Activated T-cell treated with anti-CD3 and anti-CD28 coated beads for 24 hours (primary cell): ENCODE measurements around the gene TTC33.
"Not testable (repeated sequence)": the region's sequence is repeated elsewhere in the genome, so short reads cannot be mapped to it uniquely, and the experiment has no call there.

Experiments used
- DNase-seq: peaks from one replicate; pipeline ENCODE4 v3.0.0-alpha.2; 2020; ENCODE audit warnings: low read depth

The TTC33 gene

DNA sequence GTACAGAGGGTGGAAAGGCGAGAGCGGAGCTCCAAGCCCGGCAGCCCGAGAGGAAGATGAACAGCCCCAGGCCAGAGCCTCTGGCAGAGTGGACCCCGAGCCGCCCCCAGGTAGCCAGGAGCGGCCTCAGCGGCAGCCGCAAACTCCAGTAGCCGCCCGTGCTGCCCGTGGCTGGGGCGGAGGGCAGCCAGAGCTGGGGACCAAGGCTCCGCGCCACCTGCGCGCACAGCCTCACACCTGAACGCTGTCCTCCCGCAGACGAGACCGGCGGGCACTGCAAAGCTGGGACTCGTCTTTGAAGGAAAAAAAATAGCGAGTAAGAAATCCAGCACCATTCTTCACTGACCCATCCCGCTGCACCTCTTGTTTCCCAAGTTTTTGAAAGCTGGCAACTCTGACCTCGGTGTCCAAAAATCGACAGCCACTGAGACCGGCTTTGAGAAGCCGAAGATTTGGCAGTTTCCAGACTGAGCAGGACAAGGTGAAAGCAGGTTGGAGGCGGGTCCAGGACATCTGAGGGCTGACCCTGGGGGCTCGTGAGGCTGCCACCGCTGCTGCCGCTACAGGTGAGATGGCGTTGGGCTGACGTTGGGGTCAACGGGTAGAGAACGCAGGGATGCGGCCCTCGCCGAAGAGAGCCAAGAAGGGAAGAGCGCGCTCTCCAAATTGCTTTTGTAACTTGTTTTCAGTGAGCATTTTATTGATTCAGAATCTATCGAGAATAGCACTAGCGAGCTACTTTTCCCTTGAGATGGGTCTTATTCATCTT lies 75.7 kb downstream of the TTC33 start, which contains the start of gene PTGER4:
Gene PTGER4, plus strand, starts transcription at position 3 of the 769 bp plus-strand sequence. CDS start 1,079 bp downstream, outside the sequence.
- DNase-seq: no peak

DNA sequence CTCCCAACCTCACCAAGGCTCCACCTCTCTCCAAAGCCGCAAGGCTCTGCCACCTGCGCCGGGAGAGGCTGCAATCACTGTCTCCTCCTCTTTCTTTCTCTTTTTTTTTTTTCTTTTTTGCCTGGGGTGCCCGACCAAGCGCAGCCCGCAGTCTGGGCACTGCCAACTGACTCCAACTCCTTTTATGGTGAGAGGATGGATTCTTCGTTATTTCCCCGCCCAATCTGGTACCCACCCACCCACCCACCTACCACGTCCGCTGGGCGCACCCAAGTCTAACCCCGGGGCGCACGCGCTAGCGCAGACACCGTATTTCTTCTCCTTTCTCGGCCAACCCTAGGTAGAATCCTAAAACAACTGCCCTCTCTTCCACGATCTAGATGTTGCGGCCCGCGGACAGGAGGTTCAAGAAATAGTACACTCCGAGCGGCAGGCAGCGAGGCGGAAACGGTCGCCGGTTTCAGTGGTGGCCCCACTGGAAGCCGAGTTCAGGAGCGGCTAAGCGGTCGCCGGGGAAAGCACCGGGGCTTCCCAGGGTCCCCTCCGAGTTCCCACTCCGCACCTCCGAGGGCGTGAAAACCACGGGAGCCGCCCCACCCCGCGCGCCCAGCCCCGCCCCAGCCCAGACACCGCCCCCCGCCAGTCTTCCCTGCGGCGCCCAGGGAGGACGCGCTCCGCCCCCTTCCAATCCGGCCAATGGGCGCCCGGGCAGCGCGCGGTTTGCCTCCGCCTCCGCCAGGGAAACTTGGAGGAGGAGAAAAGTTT lies 76.4 kb downstream of the TTC33 start:
- peak; percentile 89 for DNase-seq

DNA sequence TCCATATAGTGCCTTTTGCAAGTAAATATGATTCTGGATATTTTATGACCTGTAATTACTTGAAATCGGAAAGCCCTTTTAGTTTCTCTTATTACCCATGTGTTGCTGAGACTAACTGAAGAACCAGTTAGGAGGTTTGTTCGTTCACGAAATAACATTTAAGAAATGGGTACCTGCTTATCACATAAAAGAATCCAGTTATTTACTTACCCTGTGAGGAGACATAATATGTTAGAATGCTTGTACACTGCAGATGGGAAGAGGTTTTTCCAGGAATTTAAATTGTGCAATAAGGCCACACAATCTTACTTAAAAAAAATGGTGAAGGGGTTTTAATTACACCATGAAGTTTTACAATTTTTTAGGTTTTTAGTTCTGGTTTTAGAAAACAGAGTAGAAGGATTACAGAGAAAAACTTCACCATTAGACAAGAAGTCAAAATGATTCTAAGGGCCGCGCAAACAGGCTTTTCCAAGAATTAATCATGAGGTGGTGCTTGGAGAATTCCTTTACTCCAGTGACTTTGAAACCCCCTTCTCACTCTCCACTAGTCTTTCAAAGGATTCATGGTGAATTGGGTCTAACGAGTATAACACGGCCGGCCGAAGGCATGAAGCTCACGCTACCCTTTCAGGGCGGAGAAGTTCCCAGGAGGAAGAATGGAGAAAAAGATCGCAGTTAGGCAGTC lies 77.2 kb downstream of the TTC33 start:
- DNase-seq: no peak

DNA sequence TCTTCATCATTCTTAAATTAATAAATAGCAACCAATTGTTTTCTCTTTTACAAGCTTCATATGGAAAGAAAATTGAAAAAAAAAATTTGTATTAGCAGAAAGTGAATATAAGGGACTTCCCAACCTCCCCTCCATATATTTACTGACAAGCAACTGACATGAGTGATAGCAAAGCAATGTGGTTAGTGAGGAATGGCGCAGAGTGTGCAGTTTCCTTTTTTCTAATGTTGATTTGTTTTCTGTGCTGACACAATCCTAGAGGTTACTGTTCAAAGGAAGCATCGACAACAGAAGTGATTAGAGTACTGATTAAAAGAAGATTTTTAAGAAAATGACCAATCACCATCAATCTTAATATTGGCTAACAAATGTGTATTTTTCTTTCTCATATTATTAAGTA lies 77.7 kb downstream of the TTC33 start:
- no peak for DNase-seq

DNA sequence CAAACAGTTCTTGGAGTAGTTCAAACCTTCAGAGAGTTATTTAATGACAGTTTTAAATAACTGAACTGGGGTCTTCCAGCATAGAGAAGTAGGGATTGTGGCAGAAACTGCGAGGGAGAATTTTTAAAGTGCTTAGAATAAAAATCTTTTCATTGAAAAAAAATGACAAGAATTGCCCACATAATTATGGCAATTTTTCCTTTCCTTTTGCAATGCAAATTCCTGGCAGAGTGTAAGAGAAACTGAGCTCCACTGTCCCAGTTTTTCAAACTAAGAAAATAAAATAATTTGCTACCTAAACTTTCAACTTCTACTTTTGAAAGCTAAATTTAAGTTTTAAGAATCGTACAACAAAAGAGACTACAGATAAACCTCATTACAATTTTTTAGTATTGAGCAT lies 78.3 kb downstream of the TTC33 start:
- no peak for DNase-seq

DNA sequence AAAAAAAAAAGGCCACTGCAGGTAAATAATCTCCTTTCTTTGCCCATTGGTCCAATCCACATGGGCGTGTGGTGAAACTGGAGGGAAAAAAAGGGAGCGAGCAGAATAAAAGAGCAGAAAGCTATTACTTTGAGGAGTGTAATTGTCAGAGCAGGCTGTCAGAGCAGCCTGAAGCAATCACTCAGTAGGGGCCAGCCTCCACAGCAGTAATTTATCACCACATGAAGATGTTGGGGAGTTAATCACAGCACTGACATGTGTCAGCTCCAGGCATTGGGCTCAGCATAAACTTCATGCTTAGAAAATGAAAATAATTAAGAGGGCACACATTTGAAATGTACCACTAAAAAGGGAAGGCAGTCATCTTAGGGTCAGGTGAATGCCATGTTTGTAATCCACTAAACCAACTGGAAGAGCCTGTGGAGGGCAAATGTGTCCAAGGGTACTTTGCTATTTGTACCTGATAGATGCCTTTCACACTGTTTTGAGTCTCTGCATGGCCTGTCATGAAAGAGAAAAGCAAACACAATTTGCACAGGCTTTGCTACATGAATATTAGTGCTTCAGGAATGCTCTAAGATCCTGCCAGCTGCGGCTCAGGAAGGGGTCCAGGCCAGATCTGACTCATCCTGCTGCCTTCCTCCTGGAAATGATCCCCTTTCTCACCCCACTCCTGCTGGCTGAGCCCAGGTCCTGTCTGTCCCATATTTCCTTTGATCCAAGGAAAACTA lies 79.0 kb downstream of the TTC33 start:
- DNase-seq: no peak

DNA sequence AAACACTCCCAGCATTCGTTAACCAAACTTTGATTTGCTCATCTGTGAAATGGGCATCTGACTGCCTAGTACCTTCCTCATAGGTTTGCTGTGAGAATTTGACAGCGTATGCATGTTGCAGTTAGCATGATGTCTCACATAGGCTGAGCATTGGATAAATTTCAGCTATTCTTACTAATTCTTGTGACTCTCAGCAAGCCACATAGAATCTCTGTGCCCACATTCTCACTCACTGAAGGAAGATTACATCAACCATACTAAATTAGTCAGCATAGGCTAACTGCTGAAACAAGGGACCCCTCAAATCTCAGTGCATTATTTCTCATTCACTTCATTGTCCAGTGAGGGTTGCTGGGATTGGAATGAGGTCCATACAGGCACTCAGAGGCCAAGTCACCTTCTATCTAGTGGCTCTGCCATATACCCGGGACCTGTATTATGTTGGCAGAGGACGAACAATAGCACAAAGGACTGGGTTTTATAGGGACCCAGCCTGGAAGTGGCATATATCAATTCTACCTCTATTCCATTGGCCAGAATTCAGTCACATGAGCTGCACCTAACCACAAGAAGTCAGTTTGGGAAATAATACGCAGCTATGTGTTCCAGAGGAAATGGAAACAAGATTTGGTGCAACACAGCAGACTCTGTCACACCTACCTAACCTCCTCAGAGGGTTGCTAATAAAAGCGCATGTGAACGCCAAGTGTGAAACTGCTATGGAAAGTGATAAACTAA lies 80.2 kb downstream of the TTC33 start:
- DNase-seq: peak; percentile 38

DNA sequence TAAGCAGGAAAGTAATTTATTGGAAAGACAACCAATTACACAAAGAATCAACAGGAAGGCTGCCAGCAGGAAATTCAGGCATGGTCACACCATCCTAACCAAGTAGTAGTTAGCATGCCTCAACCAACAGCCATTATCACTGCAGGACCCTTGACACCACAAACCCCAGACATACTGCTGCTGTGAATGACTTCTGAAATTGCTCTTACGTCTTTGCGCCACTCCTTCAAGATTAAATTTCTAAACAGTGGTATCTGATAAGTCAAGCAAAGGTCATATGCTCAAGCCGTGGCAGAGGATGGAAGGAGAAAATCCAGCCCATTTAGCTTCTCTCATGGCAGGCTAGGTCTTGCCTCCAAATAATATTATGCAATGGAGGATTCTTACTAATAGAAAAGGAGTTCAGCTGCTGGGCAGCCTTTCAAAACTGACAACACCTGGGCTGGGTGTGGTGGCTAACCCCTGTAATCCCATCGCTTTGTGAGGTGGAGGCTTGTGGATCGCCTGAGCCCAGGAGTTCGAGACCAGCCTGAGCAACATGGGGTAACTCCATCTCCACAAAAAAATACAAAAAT lies 81.0 kb downstream of the TTC33 start:
- DNase-seq: no peak

DNA sequence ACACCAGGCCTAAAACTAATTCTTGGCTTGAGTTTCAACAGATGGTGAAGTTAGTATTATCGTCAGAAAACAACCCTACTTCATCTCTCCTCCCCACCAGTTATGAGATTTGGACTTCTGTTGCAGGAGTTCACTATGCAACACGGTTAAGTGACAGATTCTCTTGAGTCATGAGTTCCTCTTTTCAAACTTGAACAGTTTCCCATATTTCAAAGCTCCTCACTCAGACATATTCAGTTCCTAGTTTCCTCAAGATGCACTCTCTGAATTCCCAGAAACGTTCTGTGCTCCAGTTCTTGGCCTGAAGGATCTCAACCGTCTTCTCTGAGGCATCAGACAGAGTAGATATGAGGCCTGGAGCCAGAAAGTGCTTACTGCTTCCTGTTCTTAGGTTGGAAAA lies 83.3 kb downstream of the TTC33 start:
- DNase-seq: no peak

DNA sequence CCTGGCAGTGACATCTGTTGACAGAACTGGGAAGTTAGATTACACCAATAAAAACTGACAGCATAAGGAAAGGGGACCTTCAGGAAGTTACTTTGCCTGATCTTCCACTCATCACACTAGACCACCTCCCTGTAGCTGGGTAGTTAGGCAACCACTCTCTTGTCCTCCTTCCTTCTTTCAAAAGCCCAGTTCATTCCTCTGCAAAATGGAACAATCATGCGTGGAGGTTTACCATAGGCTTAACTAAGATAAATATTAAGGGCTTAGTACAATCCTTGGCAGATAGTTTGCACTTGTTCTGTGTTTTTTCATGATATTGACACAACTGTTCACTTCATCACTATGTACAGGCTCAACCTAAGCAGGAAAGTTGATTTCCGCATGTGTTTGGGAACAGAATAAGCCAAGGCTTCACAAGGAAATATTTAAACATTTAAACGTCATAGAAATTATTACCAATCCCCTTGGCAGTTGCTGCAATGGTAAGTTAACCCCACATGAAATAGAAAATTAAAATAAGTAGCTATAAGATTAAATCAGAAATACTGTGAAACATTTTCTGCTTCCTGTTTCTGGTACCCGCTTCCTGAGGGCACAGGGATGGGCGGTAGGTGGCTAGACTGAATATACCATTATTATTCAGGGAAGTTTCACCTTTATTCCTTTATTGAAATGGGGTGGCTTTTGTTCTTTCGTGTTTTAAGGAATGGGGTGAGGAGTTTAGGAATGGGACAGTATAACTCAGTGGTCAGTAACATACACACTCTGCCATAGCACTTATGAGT lies 86.0 kb downstream of the TTC33 start:
- no peak for DNase-seq

DNA sequence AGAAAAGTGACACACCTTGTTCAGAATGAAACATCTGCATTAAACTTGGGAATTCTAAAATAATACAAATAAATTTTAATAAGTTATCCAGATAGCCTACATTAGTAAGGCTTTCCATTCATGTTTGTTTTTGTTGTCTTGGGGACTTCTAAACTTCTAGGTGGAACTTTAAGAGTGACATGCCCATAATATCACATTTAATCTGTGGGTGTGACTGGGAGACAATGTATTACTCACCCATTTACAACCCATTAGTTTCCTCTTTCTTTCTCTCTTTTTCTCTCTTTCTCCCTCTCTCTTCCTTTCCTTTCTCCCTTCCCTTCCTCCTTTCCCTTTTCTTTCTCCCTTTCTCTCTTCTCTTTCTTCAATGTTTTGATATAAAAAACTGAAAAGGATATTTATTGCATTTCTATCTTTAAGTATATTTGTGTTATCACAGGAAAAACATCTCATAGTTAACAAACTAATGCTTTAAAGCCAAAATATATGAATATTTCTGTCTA lies 88.5 kb downstream of the TTC33 start:
- no peak for DNase-seq

DNA sequence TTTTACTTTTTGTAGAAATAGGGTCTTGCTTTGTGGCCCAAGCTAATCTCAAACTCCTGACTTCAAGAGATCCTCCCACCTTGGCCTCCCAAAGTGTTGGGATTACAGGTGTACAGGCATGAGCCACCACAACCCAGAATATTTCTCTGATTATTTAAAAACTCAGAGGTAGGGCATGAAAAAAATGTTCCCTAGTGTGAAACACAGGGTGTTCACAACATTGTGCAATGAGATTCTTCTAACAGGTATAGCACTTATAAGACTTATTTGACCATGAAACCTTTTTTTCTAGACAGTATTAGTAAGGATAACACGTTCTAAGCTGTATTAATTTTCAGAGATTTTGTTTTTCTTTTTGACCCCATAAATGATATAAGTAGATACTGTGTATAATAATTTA lies 89.1 kb downstream of the TTC33 start:
- no peak for DNase-seq

DNA sequence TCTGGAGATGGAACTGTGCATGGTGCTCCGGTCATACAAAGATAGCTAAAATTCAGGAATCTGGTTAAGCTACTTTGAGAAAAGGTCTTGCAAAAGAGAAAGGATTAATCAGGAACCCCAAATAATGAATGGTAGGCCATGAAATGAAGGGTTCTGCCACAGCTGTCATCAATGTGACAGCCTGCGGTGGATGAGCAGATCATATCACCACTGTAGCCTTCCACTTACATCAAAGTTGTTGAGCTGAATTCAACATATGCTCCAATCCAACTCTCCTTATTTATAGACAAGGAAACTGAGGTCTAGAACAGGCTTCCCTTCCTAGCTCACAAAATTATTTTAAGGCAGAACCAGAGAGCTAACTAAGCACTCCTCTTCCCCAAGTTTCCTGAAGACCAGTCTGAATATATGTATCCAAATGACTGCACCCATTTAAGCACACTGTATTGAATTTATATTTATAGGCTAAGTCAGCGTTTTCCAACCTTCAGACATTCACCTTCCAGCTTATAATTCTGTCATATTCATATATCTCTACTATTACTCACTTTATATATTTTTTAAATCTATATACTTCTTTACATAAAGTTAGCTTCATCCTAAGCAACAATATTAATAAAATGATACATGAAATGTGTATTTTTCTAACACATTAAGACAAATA lies 90.0 kb downstream of the TTC33 start:
- no peak for DNase-seq

DNA sequence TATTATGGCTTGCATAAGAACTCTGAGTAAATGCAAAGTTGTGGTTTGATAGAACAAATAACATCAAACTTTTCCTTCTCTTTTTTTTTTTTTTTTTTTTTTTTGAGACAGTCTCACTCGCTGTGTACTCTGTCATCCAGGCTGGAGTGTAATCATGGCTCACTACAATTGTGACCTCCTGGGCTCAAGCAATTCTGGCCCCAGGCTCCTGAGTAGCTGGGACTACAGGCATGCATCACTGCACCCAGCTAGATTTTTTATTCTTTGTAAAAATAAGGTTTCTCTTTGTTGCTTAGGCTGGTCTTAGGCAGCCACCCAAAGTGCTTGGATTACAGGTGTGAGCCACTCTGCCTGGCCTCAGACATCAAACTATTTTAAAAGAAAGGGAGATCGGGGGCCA lies 95.0 kb downstream of the TTC33 start:
- no peak for DNase-seq

DNA sequence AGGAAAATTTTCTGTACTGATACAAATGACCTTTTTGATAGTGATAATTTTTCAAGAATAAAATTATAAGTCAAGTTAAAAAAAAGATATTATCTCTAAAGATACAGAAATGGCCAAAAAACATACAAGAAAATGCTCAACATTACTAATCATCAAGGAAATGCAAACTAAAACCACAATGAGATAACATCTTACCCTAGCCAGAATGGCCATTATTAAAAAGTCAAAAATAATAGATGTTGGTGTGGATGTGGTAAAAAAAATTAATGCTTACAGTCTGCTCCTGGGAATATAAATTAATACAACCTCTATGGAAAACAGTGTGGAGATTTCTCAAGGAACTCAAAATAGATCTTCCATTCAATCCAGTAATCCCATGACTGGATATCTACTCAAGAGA lies 99.0 kb downstream of the TTC33 start:
- DNase-seq: no peak

DNA sequence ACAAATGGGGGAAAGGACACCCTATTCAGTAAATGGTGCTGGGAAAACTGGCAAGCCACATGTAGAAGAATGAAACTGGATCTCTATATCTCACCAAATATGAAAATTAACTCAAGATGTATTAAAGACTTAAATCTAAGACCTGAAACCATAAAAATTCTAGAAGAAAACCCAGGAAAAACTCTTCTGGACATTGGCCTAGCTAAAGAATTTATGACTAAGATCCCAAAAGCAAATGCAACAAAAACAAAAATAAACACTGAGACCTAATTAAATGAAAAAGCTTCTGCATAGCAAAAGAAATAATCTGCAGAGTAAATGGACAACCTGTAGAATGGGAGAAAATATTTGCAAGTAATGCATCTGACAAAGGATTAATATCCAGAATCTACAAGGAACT lies 99.7 kb downstream of the TTC33 start:
- not testable (repeated sequence) for DNase-seq

DNA sequence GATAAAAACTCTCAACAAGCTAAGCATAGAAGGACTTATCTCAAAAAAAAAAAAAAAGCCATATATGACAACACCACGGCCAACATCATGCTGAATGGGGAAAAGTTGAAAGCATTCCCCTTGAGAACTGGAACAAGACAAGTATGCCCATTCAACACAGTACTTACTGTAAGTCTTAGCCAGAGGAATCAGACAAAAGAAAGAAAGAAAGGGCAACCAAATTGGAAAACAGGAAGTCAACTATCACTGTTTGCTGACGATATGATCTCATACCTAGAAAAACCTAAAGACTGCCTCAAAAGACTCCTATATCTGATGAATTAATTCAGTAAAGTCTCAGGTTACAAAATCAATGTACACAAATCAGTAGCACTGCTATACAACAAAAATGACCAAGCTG lies 100.6 kb downstream of the TTC33 start:
- no peak for DNase-seq

DNA sequence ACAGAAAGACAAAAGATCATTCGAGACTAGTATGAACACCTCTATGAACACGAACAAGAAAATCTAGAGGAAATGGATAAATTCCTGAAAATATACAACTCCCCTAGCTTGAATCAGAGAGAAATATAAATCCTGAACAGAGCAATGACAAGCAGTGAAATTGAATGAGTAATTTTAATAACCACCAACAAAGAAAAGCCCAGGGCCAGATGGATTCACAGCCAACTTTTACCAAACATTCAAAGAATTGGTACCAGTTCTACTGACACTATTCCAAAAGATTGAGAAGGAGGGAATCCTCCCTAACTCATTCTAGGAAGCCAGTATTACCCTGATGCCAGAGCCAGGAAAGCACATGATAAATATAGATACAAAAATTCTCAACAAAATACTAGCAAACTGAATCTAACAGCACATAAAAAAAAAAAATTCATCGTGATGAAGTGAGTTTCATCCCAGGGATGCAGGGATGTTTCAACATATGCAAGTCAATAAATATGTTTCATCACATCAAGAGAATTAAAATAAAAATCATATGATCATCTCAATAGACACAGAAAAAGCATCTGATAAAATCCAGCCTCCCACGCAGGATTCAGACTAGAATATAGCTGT lies 101.3 kb downstream of the TTC33 start:
- no peak for DNase-seq
